Measurements from ENCODE around the gene HMSD.

HMSD gene

GRCh38 chr18:63949068-63949737 is at the start of gene HMSD:
Gene HMSD (plus strand): TSS chr18:63949301. CDS start chr18:63953456, 4,155 bp downstream.
- Histone ChIP-seq H3K4me1 (ENCODE audit: control insufficient read depth in 2 of 2, insufficient read depth in 2 of 2, low read length in 2 of 2) (no peaks in the 10 kb centered on the region), H3K27ac (ENCODE audit: low read depth in 2 of 2, low read length in 2 of 2) (no peak within 1 kb of the TSS), H3K9me3 (ENCODE audit: control insufficient read depth in 2 of 2, low read length in 2 of 2) (no peaks in the 10 kb centered on the region), H3K36me3 (ENCODE audit: control insufficient read depth in 2 of 2, insufficient read depth in 2 of 2, low read length in 2 of 2) (no peaks in the 10 kb centered on the region), H3K4me3 (ENCODE audit: low read length in 2 of 2) (peak within 1 kb of the TSS; percentile 59 to 62), H3K9ac (ENCODE audit: low read depth in 1 of 2, low read length in 2 of 2) (peak within 1 kb of the TSS in 1 of 2 donors; percentile 44), H3K27me3 (ENCODE audit: control insufficient read depth in 2 of 2, insufficient read depth in 2 of 2, low read length in 2 of 2) (peaks cover 0 to 3% of the 10 kb centered on the region in 2 donors)

DNA sequence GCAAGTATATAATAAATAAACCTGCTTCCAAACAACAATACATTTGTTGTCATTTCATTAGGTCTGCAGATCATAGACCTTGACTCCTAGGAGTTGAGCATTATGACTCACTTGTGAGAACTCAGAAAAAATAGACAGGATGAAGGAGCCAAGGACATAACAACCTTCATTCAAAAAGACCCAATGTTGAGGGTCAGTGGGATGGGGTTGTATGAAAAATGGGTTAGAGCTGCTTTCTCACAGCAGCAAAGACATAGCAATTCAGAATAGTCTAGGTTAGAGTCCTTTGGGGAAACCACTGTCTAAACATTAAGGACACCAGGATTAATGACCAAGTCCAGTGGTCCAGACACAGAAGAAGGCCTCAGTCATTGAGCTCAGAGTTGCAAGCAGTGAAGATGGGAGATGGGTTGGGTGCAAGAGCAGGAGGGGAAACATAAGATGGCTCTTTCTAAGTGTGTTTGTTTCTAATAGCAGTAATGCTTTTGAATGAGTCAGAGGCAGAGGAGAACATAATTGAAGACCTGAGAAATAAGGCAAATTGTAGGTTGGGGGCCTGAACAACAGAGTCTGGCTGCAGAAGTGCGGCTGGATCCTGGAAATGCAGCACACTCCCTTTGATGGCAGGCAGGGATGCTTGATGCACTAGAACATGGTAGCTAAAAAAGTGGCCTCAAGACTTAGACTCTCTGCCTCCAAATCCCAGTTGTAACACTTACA is 45.1 kb upstream of the HMSD start:
- no peak overlapping the region for H3K4me3 ChIP-seq (ENCODE audit: low read length in 2 of 2)
- no peak overlapping the region for H3K9ac ChIP-seq (ENCODE audit: low read depth in 1 of 2, low read length in 2 of 2)
- no peaks in the 10 kb centered on the region for H3K9me3 ChIP-seq (ENCODE audit: control insufficient read depth in 2 of 2, low read length in 2 of 2)
- no peaks in the 10 kb centered on the region for H3K27me3 ChIP-seq (ENCODE audit: control insufficient read depth in 2 of 2, insufficient read depth in 2 of 2, low read length in 2 of 2)
- H3K27ac ChIP-seq (ENCODE audit: low read depth in 2 of 2, low read length in 2 of 2), result no peak overlapping the region
- no peaks in the 10 kb centered on the region for H3K36me3 ChIP-seq (ENCODE audit: control insufficient read depth in 2 of 2, insufficient read depth in 2 of 2, low read length in 2 of 2)
- H3K4me1 ChIP-seq (ENCODE audit: control insufficient read depth in 2 of 2, insufficient read depth in 2 of 2, low read length in 2 of 2), result no peaks in the 10 kb centered on the region

GRCh38 chr18:63904694-63905093 is 44.4 kb upstream of the HMSD start:
- Histone ChIP-seq H3K9me3 (ENCODE audit: control insufficient read depth in 2 of 2, low read length in 2 of 2) (no peaks in the 10 kb centered on the region), H3K4me3 (ENCODE audit: low read length in 2 of 2) (no peak overlapping the region), H3K27ac (ENCODE audit: low read depth in 2 of 2, low read length in 2 of 2) (no peak overlapping the region), H3K36me3 (ENCODE audit: control insufficient read depth in 2 of 2, insufficient read depth in 2 of 2, low read length in 2 of 2) (no peaks in the 10 kb centered on the region), H3K4me1 (ENCODE audit: control insufficient read depth in 2 of 2, insufficient read depth in 2 of 2, low read length in 2 of 2) (no peaks in the 10 kb centered on the region), H3K27me3 (ENCODE audit: control insufficient read depth in 2 of 2, insufficient read depth in 2 of 2, low read length in 2 of 2) (no peaks in the 10 kb centered on the region), H3K9ac (ENCODE audit: low read depth in 1 of 2, low read length in 2 of 2) (no peak overlapping the region)

DNA sequence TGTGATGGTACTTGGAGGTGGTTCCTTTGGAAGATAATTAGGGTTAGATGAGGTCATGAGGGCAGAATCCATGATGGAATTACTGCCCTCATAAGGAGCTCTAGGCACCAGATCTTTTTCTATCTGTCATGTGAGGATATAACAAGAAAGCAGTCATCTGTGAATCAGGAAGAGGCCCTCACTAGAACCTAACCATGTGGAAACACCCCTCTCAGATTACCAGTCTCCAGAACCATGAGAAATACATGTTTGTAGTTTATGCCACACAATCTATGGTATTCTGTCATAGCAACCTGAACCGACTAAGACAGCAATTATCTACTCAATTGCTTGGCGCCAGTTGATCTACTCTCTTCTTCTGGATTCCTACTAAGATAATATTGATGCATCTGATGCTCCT is 43.7 kb upstream of the HMSD start:
- Histone ChIP-seq H3K27ac (ENCODE audit: low read depth in 2 of 2, low read length in 2 of 2) (no peak overlapping the region), H3K27me3 (ENCODE audit: control insufficient read depth in 2 of 2, insufficient read depth in 2 of 2, low read length in 2 of 2) (no peaks in the 10 kb centered on the region), H3K4me3 (ENCODE audit: low read length in 2 of 2) (no peak overlapping the region), H3K9me3 (ENCODE audit: control insufficient read depth in 2 of 2, low read length in 2 of 2) (no peaks in the 10 kb centered on the region), H3K9ac (ENCODE audit: low read depth in 1 of 2, low read length in 2 of 2) (no peak overlapping the region), H3K36me3 (ENCODE audit: control insufficient read depth in 2 of 2, insufficient read depth in 2 of 2, low read length in 2 of 2) (no peaks in the 10 kb centered on the region), H3K4me1 (ENCODE audit: control insufficient read depth in 2 of 2, insufficient read depth in 2 of 2, low read length in 2 of 2) (no peaks in the 10 kb centered on the region)

- Histone ChIP-seq H3K36me3 (ENCODE audit: control insufficient read depth in 2 of 2, insufficient read depth in 2 of 2, low read length in 2 of 2) (no peaks in the 10 kb centered on the region), H3K27ac (ENCODE audit: low read depth in 2 of 2, low read length in 2 of 2) (no peak overlapping the region), H3K9ac (ENCODE audit: low read depth in 1 of 2, low read length in 2 of 2) (no peak overlapping the region), H3K4me1 (ENCODE audit: control insufficient read depth in 2 of 2, insufficient read depth in 2 of 2, low read length in 2 of 2) (no peaks in the 10 kb centered on the region), H3K27me3 (ENCODE audit: control insufficient read depth in 2 of 2, insufficient read depth in 2 of 2, low read length in 2 of 2) (no peaks in the 10 kb centered on the region), H3K9me3 (ENCODE audit: control insufficient read depth in 2 of 2, low read length in 2 of 2) (no peaks in the 10 kb centered on the region), H3K4me3 (ENCODE audit: low read length in 2 of 2) (no peak overlapping the region)
Observed at GRCh38 chr18:63906056-63906455, 43.0 kb upstream of the HMSD start.

DNA sequence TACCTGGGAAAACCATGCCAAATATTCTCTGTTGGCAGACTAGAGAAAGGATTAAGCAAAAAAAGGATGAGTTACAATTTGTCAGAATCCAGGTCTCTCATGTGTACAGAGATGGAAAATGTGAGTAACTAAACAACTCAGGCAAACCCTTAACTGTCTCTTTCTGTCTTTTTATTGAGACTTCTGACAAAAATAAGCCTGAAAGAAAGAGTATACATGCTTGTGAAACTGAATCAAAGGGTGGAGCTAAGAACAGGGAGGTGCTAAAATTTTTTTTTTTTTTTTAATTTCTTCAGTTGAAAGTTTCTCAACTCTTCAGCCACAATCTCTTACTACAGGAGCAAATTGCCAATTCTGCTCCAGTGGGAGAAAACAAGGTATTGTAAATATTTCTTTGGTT is 41.4 kb upstream of the HMSD start, which contains the start of gene SERPINB10:
SERPINB10 (plus strand) TSS at position 295 of the 400 bp plus-strand sequence. CDS start 7,553 bp downstream, outside the sequence.
- H3K4me3 ChIP-seq (ENCODE audit: low read length in 2 of 2), result no peak within 1 kb of the TSS
- H3K4me1 ChIP-seq (ENCODE audit: control insufficient read depth in 2 of 2, insufficient read depth in 2 of 2, low read length in 2 of 2), result no peaks in the 10 kb centered on the region
- no peak within 1 kb of the TSS for H3K27ac ChIP-seq (ENCODE audit: low read depth in 2 of 2, low read length in 2 of 2)
- H3K27me3 ChIP-seq (ENCODE audit: control insufficient read depth in 2 of 2, insufficient read depth in 2 of 2, low read length in 2 of 2), result no peaks in the 10 kb centered on the region
- H3K9me3 ChIP-seq (ENCODE audit: control insufficient read depth in 2 of 2, low read length in 2 of 2), result no peaks in the 10 kb centered on the region
- H3K9ac ChIP-seq (ENCODE audit: low read depth in 1 of 2, low read length in 2 of 2), result no peak within 1 kb of the TSS
- no peaks in the 10 kb centered on the region for H3K36me3 ChIP-seq (ENCODE audit: control insufficient read depth in 2 of 2, insufficient read depth in 2 of 2, low read length in 2 of 2)

DNA sequence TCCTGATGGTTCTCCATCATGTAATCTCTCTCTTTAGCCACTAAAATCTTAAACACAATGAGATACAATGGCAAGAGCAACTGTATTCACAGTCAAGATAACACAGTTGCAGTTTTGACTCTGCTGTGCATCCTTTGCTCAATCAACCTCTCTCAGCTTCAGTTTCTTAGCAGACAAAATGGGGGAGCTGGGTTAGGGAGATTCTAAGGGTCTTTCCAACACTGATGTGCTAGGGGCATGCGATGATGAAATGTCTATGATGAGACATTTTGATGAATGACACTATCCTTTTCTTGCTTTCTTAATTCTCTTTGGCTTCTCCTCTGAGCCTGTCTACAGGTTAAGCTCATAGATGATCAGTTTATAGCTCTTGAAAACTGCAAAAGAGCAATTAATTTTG is 40.2 kb upstream of the HMSD start:
- no peak overlapping the region for H3K4me3 ChIP-seq (ENCODE audit: low read length in 2 of 2)
- no peaks in the 10 kb centered on the region for H3K36me3 ChIP-seq (ENCODE audit: control insufficient read depth in 2 of 2, insufficient read depth in 2 of 2, low read length in 2 of 2)
- H3K4me1 ChIP-seq (ENCODE audit: control insufficient read depth in 2 of 2, insufficient read depth in 2 of 2, low read length in 2 of 2), result no peaks in the 10 kb centered on the region
- no peak overlapping the region for H3K9ac ChIP-seq (ENCODE audit: low read depth in 1 of 2, low read length in 2 of 2)
- H3K27ac ChIP-seq (ENCODE audit: low read depth in 2 of 2, low read length in 2 of 2), result no peak overlapping the region
- no peaks in the 10 kb centered on the region for H3K9me3 ChIP-seq (ENCODE audit: control insufficient read depth in 2 of 2, low read length in 2 of 2)
- no peaks in the 10 kb centered on the region for H3K27me3 ChIP-seq (ENCODE audit: control insufficient read depth in 2 of 2, insufficient read depth in 2 of 2, low read length in 2 of 2)

GRCh38 chr18:63909870-63910269 is 39.2 kb upstream of the HMSD start:
- Histone ChIP-seq H3K9ac (ENCODE audit: low read depth in 1 of 2, low read length in 2 of 2) (no peak overlapping the region), H3K36me3 (ENCODE audit: control insufficient read depth in 2 of 2, insufficient read depth in 2 of 2, low read length in 2 of 2) (no peaks in the 10 kb centered on the region), H3K27me3 (ENCODE audit: control insufficient read depth in 2 of 2, insufficient read depth in 2 of 2, low read length in 2 of 2) (no peaks in the 10 kb centered on the region), H3K4me3 (ENCODE audit: low read length in 2 of 2) (no peak overlapping the region), H3K4me1 (ENCODE audit: control insufficient read depth in 2 of 2, insufficient read depth in 2 of 2, low read length in 2 of 2) (no peaks in the 10 kb centered on the region), H3K9me3 (ENCODE audit: control insufficient read depth in 2 of 2, low read length in 2 of 2) (no peaks in the 10 kb centered on the region), H3K27ac (ENCODE audit: low read depth in 2 of 2, low read length in 2 of 2) (no peak overlapping the region)

GRCh38 chr18:63917817-63918216 is 31.3 kb upstream of the HMSD start:
- Histone ChIP-seq H3K9ac (ENCODE audit: low read depth in 1 of 2, low read length in 2 of 2) (no peak overlapping the region), H3K4me3 (ENCODE audit: low read length in 2 of 2) (no peak overlapping the region), H3K36me3 (ENCODE audit: control insufficient read depth in 2 of 2, insufficient read depth in 2 of 2, low read length in 2 of 2) (no peaks in the 10 kb centered on the region), H3K4me1 (ENCODE audit: control insufficient read depth in 2 of 2, insufficient read depth in 2 of 2, low read length in 2 of 2) (no peaks in the 10 kb centered on the region), H3K9me3 (ENCODE audit: control insufficient read depth in 2 of 2, low read length in 2 of 2) (no peaks in the 10 kb centered on the region), H3K27ac (ENCODE audit: low read depth in 2 of 2, low read length in 2 of 2) (no peak overlapping the region), H3K27me3 (ENCODE audit: control insufficient read depth in 2 of 2, insufficient read depth in 2 of 2, low read length in 2 of 2) (peaks cover 0 to 2% of the 10 kb centered on the region in 2 donors)

- no peaks in the 10 kb centered on the region for H3K4me1 ChIP-seq (ENCODE audit: control insufficient read depth in 2 of 2, insufficient read depth in 2 of 2, low read length in 2 of 2)
- no peak overlapping the region for H3K4me3 ChIP-seq (ENCODE audit: low read length in 2 of 2)
- H3K36me3 ChIP-seq (ENCODE audit: control insufficient read depth in 2 of 2, insufficient read depth in 2 of 2, low read length in 2 of 2), result no peaks in the 10 kb centered on the region
- no peaks in the 10 kb centered on the region for H3K9me3 ChIP-seq (ENCODE audit: control insufficient read depth in 2 of 2, low read length in 2 of 2)
- no peak overlapping the region for H3K9ac ChIP-seq (ENCODE audit: low read depth in 1 of 2, low read length in 2 of 2)
- no peak overlapping the region for H3K27ac ChIP-seq (ENCODE audit: low read depth in 2 of 2, low read length in 2 of 2)
- no peaks in the 10 kb centered on the region for H3K27me3 ChIP-seq (ENCODE audit: control insufficient read depth in 2 of 2, insufficient read depth in 2 of 2, low read length in 2 of 2)
Observed at GRCh38 chr18:63922049-63922448, 27.1 kb upstream of the HMSD start.

Data from mucosa of rectum (tissue), 2 donors.